Measurements from ENCODE around the gene ATP6AP2.

The ATP6AP2 gene

DNA sequence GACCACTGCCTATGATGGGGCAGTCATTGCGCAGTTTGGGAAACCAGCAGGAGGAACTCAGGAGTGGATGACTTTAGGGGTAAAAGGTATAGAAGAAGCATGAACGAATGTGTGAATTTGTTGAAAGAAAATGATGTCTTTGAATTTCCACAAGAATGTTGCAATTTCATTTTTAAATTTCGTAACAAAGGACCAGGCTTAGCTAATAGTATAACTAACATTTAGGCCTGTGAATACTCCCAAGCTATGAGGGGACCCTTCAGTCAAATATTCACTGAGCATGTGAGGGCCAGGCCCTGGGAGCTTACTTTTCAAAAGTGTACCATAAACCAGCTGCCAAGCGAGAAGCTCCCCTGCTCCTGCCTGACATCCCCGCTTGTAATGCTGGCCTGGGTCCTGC is 47.7 kb downstream of the ATP6AP2 start:
- CTCF ChIA-PET = interaction anchor here (1.8 kb wide), 1 partner anchor 84 kb away, joined by 4 read pairs; no protein-coding TSS in a partner anchor
- POLR2A ChIA-PET = no interaction called here
- H3K4me3 ChIP-seq (ENCODE audit: low read depth, low read length) = no peak overlapping the region
- no peak for DNase-seq (ENCODE audit: low read depth, low spot score)
- TF ChIP-seq, protein P1, sequence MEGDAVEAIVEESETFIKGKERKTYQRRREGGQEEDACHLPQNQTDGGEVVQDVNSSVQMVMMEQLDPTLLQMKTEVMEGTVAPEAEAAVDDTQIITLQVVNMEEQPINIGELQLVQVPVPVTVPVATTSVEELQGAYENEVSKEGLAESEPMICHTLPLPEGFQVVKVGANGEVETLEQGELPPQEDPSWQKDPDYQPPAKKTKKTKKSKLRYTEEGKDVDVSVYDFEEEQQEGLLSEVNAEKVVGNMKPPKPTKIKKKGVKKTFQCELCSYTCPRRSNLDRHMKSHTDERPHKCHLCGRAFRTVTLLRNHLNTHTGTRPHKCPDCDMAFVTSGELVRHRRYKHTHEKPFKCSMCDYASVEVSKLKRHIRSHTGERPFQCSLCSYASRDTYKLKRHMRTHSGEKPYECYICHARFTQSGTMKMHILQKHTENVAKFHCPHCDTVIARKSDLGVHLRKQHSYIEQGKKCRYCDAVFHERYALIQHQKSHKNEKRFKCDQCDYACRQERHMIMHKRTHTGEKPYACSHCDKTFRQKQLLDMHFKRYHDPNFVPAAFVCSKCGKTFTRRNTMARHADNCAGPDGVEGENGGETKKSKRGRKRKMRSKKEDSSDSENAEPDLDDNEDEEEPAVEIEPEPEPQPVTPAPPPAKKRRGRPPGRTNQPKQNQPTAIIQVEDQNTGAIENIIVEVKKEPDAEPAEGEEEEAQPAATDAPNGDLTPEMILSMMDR (IDR thresholded peaks at IDR 0.05; ENCODE audit: insufficient read depth, low read length, missing control alignments) = no peak

- TF ChIP-seq, protein P1 (IDR thresholded peaks at IDR 0.05; ENCODE audit: insufficient read depth, low read length, missing control alignments) = no peak
- CTCF ChIA-PET = no interaction called here
- DNase-seq (ENCODE audit: low read depth, low spot score) = no peak
- POLR2A ChIA-PET = no interaction called here
- H3K4me3 ChIP-seq (ENCODE audit: low read depth, low read length) = no peak overlapping the region
Measured at GRCh38 chrX:40632199-40632598, 51.4 kb downstream of the ATP6AP2 start.

GRCh38 chrX:40637687-40638086 is 56.9 kb downstream of the ATP6AP2 start:
- no peak overlapping the region for H3K4me3 ChIP-seq (ENCODE audit: low read depth, low read length)
- TF ChIP-seq, protein P1 (IDR thresholded peaks at IDR 0.05; ENCODE audit: insufficient read depth, low read length, missing control alignments) = no peak
- ChIA-PET POLR2A (no interaction called here), CTCF (interaction anchor here (1.4 kb wide), 1 partner anchor 93 kb away, joined by 3 read pairs; no protein-coding TSS in a partner anchor)
- DNase-seq (ENCODE audit: low read depth, low spot score) = no peak

GRCh38 chrX:40644176-40644575 is 63.4 kb downstream of the ATP6AP2 start:
- POLR2A ChIA-PET = no interaction called here
- CTCF ChIA-PET = interaction anchor here (2.0 kb wide), 1 partner anchor 100 kb away, joined by 10 read pairs; no protein-coding TSS in a partner anchor
- TF ChIP-seq, protein P1 (IDR thresholded peaks at IDR 0.05; ENCODE audit: insufficient read depth, low read length, missing control alignments) = no peak
- H3K4me3 ChIP-seq (ENCODE audit: low read depth, low read length) = peak overlapping the region; percentile 54
- no peak for DNase-seq (ENCODE audit: low read depth, low spot score)

DNA sequence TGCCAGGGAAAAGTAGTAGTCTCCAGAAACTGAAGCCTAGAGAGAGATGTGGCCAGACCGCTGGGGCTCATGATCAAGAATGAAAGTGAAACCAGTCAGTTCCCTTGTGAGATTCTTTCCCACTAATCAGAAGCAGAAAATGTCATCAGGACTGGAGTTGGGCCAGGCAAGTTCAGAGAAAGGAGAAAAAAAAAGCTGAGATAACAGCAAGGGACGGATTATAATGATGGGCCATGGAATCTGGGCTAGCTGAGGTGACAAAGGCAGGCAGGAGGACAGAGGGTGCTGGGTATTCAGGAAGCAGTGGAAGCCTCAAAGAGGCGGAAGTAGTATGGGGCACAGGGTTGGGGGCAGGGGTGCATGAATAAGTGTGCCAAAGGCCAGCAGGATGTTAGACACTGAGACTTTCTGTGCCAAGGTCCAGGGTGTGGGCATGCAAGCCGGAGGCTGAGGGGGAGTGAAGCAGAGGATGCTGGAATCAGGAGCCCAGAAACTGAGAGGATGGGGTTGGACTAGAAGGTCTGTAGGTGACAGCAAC is 64.1 kb downstream of the ATP6AP2 start:
- ChIA-PET CTCF (interaction anchor here (2.6 kb wide), 1 partner anchor 101 kb away, joined by 17 read pairs; no protein-coding TSS in a partner anchor), POLR2A (no interaction called here)
- no peak for DNase-seq (ENCODE audit: low read depth, low spot score)
- TF ChIP-seq, protein P1 (IDR thresholded peaks at IDR 0.05; ENCODE audit: insufficient read depth, low read length, missing control alignments) = no peak
- peak overlapping the region; percentile 54 for H3K4me3 ChIP-seq (ENCODE audit: low read depth, low read length)

DNA sequence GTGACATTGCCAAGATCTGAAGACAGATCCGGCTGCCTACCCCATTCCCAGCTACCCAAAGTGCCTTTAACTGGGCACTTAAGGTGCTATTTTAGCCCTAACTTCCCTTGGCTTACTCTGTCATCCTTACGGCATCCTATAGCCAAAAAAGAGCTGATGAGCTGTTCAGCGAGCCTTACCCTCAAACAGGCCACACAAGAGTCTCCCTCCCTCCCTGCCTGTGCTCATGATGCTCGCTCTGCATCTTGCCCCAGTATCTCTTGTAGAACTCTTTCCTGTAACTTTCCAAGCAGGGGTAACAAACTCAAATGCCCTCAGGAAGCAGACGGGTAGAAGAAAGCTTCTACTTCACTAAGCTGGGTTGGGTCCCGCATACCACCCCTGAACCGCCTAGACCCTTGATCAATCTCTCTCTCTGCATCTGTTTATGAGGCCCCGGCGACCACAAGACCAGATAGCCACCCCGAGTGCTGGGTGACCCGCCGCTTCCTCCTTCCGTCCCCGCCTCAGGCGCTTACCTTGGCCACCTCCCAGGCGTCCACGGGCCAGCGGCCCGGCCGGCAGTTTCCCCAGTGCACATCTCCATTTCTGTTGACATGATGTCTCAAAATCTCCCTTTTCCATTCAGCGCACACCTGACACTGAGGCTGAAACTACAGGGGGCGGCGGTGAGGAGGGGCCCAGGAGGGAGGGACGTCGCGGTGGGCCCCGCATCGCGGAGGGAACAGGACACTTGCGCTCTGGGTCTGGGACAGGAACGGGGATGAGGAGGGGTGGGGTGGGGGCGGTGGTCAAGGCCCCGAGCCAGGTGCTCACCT is 65.9 kb downstream of the ATP6AP2 start:
- H3K4me3 ChIP-seq (ENCODE audit: low read depth, low read length) = peak overlapping the region; percentile 68
- ChIA-PET CTCF (interaction anchor here (2.6 kb wide), 1 partner anchor 102 kb away, joined by 17 read pairs; no protein-coding TSS in a partner anchor), POLR2A (no interaction called here)
- TF ChIP-seq, protein P1 (IDR thresholded peaks at IDR 0.05; ENCODE audit: insufficient read depth, low read length, missing control alignments) = no peak
- DNase-seq (ENCODE audit: low read depth, low spot score) = no peak
